ENCODE results near the gene TXNDC15. TPM values are rescaled to one million over a fixed set of nuclear protein-coding genes. Genes with fewer than 3 reads are reported as not detected.

TXNDC15 gene

DNA sequence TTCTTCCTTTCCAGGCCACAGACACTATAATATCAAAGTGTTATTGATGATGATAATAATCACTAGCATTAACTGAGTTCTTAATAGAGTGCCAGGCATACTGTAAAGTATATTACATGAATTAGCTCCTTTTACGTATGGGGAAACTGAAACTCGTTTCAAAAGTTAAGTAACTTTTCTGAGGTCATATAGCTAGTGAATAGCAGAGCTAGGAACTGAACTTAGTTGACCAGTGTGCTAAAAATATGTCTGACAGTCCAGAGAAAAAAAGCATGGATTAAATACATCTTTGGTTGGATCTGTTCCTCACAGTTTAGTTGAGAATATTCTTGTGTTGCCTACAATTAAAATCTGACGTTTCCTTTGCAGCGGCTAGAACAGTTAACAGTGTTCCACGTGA is 75.1 kb downstream of the TXNDC15 start:
- DNase-seq (ENCODE audit: low read depth in 1 of 2, low spot score in 1 of 2), result no peak
- Histone ChIP-seq H3K27ac (replicated peaks) (no peak overlapping the region), H3K27me3 (ENCODE audit: insufficient read depth, poor library complexity, severe bottlenecking) (no peaks in the 10 kb centered on the region), H3K4me3 (replicated peaks; ENCODE audit: insufficient read depth, low read length) (no peak overlapping the region)
- TF ChIP-seq POLR2AphosphoS5 (IDR thresholded peaks at IDR 0.05; ENCODE audit: low read depth) (no peak), SPI1 (IDR thresholded peaks at IDR 0.05; ENCODE audit: borderline replicate concordance, low read depth) (no peak), GABPA (IDR thresholded peaks at IDR 0.05; ENCODE audit: low read depth) (no peak)

Small RNAs within 50 kb of the gene (microRNA-seq; reads per million reads assigned to microRNA genes)
- not detected for gene MIR4461

Data from HL-60 (cell line).